ENCODE results near the gene PPP2R1B.

PPP2R1B gene

DNA sequence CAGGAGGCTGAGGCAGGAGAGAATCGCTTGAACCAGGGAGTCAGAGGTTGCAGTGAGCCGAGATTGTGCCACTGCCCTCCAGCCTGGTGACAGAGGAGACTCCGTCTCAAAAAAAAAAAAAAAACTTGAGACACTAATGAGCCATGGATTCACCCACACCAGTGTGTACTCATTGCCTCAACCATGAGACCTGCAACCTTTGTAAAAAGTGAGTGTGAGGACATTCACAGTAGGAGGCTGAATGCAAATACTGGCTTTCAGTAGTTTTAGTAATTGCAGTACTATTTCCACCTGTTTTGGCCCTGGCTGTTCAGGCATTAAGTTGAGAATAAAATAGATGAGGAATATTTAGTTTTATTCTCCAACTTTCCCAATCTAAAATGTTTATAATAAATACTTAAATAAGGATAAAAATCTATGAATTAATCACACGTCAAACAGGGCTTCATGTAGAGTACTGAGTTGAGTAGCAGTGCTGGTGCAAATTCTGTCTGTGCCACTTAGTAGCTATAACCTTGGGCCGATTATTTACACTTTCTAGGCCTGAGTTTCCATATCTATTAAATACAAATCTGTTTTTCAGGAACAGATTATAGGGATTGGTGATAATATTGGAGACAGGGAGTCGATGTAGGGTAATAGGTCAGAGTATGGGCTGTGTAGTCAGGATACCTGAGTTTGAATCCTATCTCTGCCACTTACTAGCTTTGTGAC lies 72.8 kb downstream of the PPP2R1B start:
- DNase-seq (ENCODE audit: low read depth) = no peak

DNA sequence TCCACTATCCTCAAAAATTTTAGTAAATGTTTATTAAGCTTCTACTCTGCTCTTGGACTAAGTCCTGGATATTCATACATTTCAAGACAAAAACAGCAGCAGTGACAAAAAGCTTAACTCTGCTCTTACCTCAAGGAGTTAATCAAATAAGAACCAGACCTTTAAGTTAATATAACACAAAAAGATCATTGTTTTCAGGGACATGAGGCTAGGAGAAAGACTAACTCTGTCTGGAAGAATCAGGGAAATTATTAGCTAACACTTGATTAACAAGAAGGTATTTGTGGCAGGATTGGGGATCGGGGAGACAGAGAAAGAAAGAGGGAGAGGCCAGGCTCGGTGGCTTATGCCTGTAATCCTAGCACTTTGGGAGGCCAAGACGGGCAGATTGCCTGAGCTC lies 74.4 kb downstream of the PPP2R1B start:
- DNase-seq (ENCODE audit: low read depth) = no peak

DNA sequence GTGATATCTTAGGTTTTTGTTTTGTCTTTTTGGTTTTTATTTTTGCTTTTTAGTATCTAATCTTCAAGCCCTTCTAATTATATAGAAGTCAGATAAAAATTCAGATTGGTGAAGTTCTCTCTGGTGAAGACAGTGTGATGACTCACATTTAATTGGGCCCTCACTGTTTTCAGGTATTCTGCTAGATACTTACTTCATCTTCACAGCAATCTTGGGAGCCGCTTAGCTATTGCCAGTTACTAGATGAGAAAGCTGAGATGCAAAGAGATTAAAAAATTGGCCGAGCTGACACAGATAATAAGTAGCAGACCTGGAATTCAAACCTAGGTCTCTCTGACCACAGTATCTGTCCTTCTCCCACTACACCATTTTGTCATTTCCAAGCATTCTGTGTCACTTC lies 75.0 kb downstream of the PPP2R1B start:
- DNase-seq (ENCODE audit: low read depth) = no peak

DNA sequence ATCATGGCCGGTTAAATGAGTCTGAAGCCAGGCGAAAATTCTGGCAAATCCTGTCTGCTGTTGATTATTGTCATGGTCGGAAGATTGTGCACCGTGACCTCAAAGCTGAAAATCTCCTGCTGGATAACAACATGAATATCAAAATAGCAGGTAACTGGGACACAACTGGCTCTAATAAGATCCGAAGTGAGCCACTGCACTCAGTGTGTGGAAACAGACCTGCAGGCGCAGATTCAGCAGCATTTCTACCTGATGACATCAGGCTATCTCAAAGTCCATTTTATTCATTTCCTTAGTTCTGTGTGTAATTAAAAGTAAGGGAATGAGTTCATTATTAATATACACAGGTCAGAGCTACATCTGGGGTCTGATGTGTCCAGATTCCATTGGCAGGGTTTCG lies 78.2 kb downstream of the PPP2R1B start:
- no peak for DNase-seq (ENCODE audit: low read depth)

DNA sequence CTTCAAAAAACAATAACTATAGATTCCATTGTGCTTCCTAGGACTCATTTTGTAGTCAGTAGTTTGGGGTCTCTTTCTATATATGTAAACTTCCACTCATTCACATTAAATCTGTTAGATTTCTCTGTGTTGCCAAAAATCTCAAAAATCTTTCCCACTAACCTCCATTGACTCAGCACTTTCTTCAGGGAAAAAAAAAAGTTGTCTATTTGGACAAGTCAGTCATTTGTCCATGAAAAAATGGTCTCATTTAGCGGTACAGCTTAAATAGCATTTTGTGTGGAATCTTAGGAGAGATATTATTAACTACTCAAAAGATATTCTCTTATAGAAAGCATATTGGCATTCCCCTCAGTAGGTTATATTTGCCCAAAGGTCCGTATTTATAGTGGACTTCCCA lies 81.9 kb downstream of the PPP2R1B start:
- DNase-seq (ENCODE audit: low read depth) = no peak

DNA sequence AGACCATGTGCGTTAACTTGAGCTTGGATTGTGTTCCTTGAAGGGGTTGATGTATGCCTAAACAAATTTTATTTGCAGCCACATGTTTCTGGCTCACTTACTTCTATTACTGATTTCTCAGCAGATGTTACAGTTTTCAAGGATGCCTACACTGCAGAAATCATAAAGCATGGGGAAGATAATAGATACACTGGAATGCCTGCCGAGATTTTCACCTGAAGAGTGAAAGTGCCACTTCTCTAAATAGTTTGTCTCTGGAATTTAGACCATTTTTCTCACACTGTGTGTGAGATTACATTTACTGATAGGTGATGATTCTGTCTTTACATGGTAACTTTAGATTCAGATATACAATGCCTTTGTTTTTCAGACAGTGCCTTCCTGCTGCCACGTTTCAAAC lies 82.4 kb downstream of the PPP2R1B start:
- no peak for DNase-seq (ENCODE audit: low read depth)

DNA sequence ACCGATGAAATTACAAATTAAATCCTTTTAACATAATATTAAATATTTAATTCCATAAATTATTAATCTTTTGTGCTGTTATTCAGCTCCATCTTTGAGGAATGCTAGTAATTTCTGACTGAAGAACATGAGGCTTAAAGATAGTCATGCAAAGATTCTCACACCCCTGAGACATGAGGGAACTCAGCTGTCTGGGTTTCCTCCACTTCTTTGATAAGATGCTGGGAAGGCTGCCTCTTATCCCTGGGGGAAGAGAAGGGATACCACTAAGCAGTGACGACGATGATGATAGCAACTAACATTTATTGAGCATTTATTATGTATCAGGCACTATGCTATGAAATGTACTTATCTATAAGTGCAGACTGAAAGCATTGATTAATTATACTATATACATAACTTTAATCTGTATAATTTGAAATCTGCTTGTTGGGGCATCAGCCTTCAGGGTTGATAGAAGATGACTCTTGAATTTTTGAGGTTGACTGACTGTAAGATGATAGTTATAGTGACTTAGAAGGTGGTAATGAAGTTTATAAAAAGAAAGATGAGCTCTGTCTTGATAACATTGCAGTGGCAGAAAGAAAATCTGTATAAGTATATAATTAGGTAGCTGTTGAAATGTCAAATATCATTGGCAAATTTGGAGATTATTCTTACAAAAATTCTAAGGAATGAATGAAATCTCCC lies 85.6 kb downstream of the PPP2R1B start:
- DNase-seq (ENCODE audit: low read depth) = no peak
